IMR-90 (cell line): ENCODE data around the gene PLXNC1. TPM values are rescaled to one million over a fixed set of nuclear protein-coding genes. Genes with fewer than 3 reads are reported as not detected.

Experiments
- ATAC-seq: fragments of 200-7000 bp; cut with Tn5 transposase; 2 replicates; pipeline ENCODE4 v1.9.1; 2020; ENCODE audit warnings: low read depth, mild to moderate bottlenecking, moderate library complexity
- BruUV-seq: library from RNA; stranded (reverse); fragments of 400-500 nt; replicated peaks from 2 replicates; lab custom pipeline; 2021; lab: Mats Ljungman, UMichigan
- CTCF ChIA-PET: fragments of 300-600 bp; formaldehyde crosslinking; extraction: SDS; loops from one replicate; lab custom pipeline; 2021; ENCODE audit warnings: antibody characterized with exemption; lab: Yijun Ruan, JAX
- POLR2A ChIA-PET: fragments of 300-600 bp; sonication (Branson Sonifier 250); formaldehyde crosslinking; loops from one replicate; lab custom pipeline; 2022; ENCODE audit warnings: antibody characterized with exemption; ENCODE audit not compliant: unreplicated experiment; lab: Charles Lee
- DNase-seq: peaks from one replicate; pipeline ENCODE4 v3.0.0; 2013
- H2AFZ ChIP-seq: replicated peaks from 2 replicates; pipeline ENCODE3; 2013; ENCODE audit warnings: low read length, mild to moderate bottlenecking; ENCODE audit not compliant: poor library complexity
- H2AK5ac ChIP-seq: 2 replicates; pipeline ENCODE4 v1.6.1; 2013; ENCODE audit warnings: low read depth, low read length, inconsistent platforms
- H2AK9ac ChIP-seq: replicated peaks from 2 replicates; pipeline ENCODE3; 2013; ENCODE audit warnings: mild to moderate bottlenecking, low read depth, low read length, moderate library complexity; ENCODE audit not compliant: poor library complexity
- H2BK120ac ChIP-seq: 2 replicates; pipeline ENCODE4 v1.6.1; 2013; ENCODE audit warnings: low read depth, low read length, inconsistent platforms
- H2BK15ac ChIP-seq: 3 replicates; pipeline ENCODE4 v1.6.1; 2013; ENCODE audit warnings: low read depth, low read length, inconsistent platforms
- H2BK20ac ChIP-seq: 2 replicates; pipeline ENCODE4 v1.6.1; 2013; ENCODE audit warnings: low read depth, mild to moderate bottlenecking, inconsistent platforms, low read length, moderate library complexity
- H2BK5ac ChIP-seq: 2 replicates; pipeline ENCODE4 v1.6.1; 2013; ENCODE audit warnings: mild to moderate bottlenecking, low read depth, low read length, inconsistent platforms; ENCODE audit not compliant: poor library complexity, severe bottlenecking
- H3K14ac ChIP-seq: replicated peaks from 2 replicates; pipeline ENCODE4 v1.6.1; 2013; ENCODE audit warnings: low read depth, low read length, inconsistent platforms
- H3K18ac ChIP-seq: 2 replicates; pipeline ENCODE4 v1.6.1; 2013; ENCODE audit warnings: low read depth, low read length, control low read depth
- H3K23ac ChIP-seq: 2 replicates; pipeline ENCODE4 v1.6.1; 2013; ENCODE audit warnings: low read depth, low read length, inconsistent platforms
- H3K27ac ChIP-seq: 2 replicates; pipeline ENCODE4 v1.5.1; 2013; ENCODE audit warnings: mild to moderate bottlenecking, control low read depth, low read length; ENCODE audit not compliant: insufficient read depth
- H3K27me3 ChIP-seq: 2 replicates; pipeline ENCODE4 v1.6.1; 2013; ENCODE audit warnings: low read length; ENCODE audit not compliant: control insufficient read depth, insufficient read depth
- H3K36me3 ChIP-seq: 2 replicates; pipeline ENCODE4 v1.6.1; 2013; ENCODE audit warnings: low read length, mixed read lengths; ENCODE audit not compliant: control insufficient read depth, insufficient read depth
- H3K4ac ChIP-seq: 2 replicates; pipeline ENCODE4 v1.6.1; 2013; ENCODE audit warnings: low read depth, low read length, inconsistent platforms
- H3K4me1 ChIP-seq: 2 replicates; pipeline ENCODE4 v1.6.1; 2013; ENCODE audit warnings: low read length, mixed read lengths; ENCODE audit not compliant: control insufficient read depth, insufficient read depth
- H3K4me2 ChIP-seq: 2 replicates; pipeline ENCODE4 v1.6.1; 2013; ENCODE audit warnings: low read depth, mild to moderate bottlenecking, control low read depth, low read length, moderate library complexity
- H3K4me3 ChIP-seq: 2 replicates; pipeline ENCODE4 v1.5.1; 2013; ENCODE audit warnings: low read depth, mild to moderate bottlenecking, control low read depth, low read length, moderate library complexity; ENCODE audit not compliant: insufficient read depth
- H3K56ac ChIP-seq: 2 replicates; pipeline ENCODE4 v1.6.1; 2013; ENCODE audit warnings: low read length, inconsistent platforms; ENCODE audit not compliant: insufficient read depth; ENCODE audit errors: extremely low read depth
- H3K79me1 ChIP-seq, 2 experiments: 2 replicates each; pipeline ENCODE4 v1.6.1; 2013; ENCODE audit warnings: low read length in 2 of 2, inconsistent platforms in 1 of 2, low read depth in 1 of 2
- H3K9ac ChIP-seq: 2 replicates; pipeline ENCODE4 v1.6.1; 2013; ENCODE audit warnings: low read depth, low read length, control low read depth
- H3K9me1 ChIP-seq: 2 replicates; pipeline ENCODE4 v1.6.1; 2013; ENCODE audit warnings: low read length, inconsistent platforms; ENCODE audit not compliant: insufficient read depth
- H3K9me3 ChIP-seq: 2 replicates; pipeline ENCODE4 v1.6.1; 2013; ENCODE audit warnings: low read length; ENCODE audit not compliant: control insufficient read depth, insufficient read depth
- H4K20me1 ChIP-seq: 2 replicates; pipeline ENCODE4 v1.6.1; 2013; ENCODE audit warnings: low read length, inconsistent platforms; ENCODE audit not compliant: insufficient read depth
- H4K5ac ChIP-seq: 2 replicates; pipeline ENCODE4 v1.6.1; 2013; ENCODE audit warnings: mild to moderate bottlenecking, low read depth, low read length, control low read depth
- H4K8ac ChIP-seq, 2 experiments: 2 replicates each; pipeline ENCODE4 v1.6.1; 2013; ENCODE audit warnings: low read depth in 2 of 2, low read length in 2 of 2, control low read depth in 1 of 2, inconsistent platforms in 1 of 2
- H4K91ac ChIP-seq: 2 replicates; pipeline ENCODE4 v1.6.1; 2013; ENCODE audit warnings: low read depth, low read length, inconsistent platforms; ENCODE audit not compliant: insufficient read depth
- BHLHE40 ChIP-seq: fragments of 150-350 bp; IDR thresholded peaks from 2 replicates; pipeline ENCODE4 v1.6.1; 2016; ENCODE audit warnings: mild to moderate bottlenecking, low read depth, low read length
- CEBPB ChIP-seq: IDR thresholded peaks from 2 replicates; pipeline ENCODE4 v1.6.1; 2012; ENCODE audit warnings: low read depth, low read length, improper control_type of control experiment
- CHD1 ChIP-seq: IDR thresholded peaks from 2 replicates; pipeline ENCODE4 v1.6.1; 2012; ENCODE audit warnings: low read depth, low read length, improper control_type of control experiment
- FOS ChIP-seq: fragments of 150-350 bp; IDR thresholded peaks from 2 replicates; pipeline ENCODE4 v1.6.1; 2016; ENCODE audit warnings: low read depth, low read length
- MAFK ChIP-seq: IDR thresholded peaks from 2 replicates; pipeline ENCODE4 v1.6.1; 2012; ENCODE audit warnings: low read depth, low read length, improper control_type of control experiment
- MAZ ChIP-seq: IDR thresholded peaks from 2 replicates; pipeline ENCODE4 v1.6.1; 2012; ENCODE audit warnings: low read depth, mild to moderate bottlenecking, low read length, improper control_type of control experiment, moderate library complexity, borderline replicate concordance
- MXI1 ChIP-seq: IDR thresholded peaks from 2 replicates; pipeline ENCODE4 v1.6.1; 2012; ENCODE audit warnings: low read depth, mild to moderate bottlenecking, low read length, moderate library complexity, borderline replicate concordance
- NFE2L2 ChIP-seq: fragments of 150-350 bp; IDR thresholded peaks from 2 replicates; pipeline ENCODE4 v1.6.1; 2016; ENCODE audit warnings: low read depth, mild to moderate bottlenecking, low read length
- POLR2A ChIP-seq: IDR thresholded peaks from 2 replicates; pipeline ENCODE4 v1.6.1; 2012; ENCODE audit warnings: mild to moderate bottlenecking, low read depth, low read length
- RAD21 ChIP-seq: IDR thresholded peaks from 2 replicates; pipeline ENCODE4 v1.6.1; 2012; ENCODE audit warnings: low read length, improper control_type of control experiment
- RCOR1 ChIP-seq: IDR thresholded peaks from 2 replicates; pipeline ENCODE4 v1.6.1; 2012; ENCODE audit warnings: mild to moderate bottlenecking, low read length, improper control_type of control experiment; ENCODE audit not compliant: insufficient replicate concordance
- RFX5 ChIP-seq: IDR thresholded peaks from 2 replicates; pipeline ENCODE4 v1.8.0; 2012; ENCODE audit warnings: low read depth, mild to moderate bottlenecking, low read length, moderate library complexity
- SMC3 ChIP-seq: fragments of 150-350 bp; IDR thresholded peaks from 2 replicates; pipeline ENCODE4 v1.6.1; 2016; ENCODE audit warnings: low read depth, mild to moderate bottlenecking, antibody characterized with exemption, low read length, moderate library complexity
- WGBS, 2 experiments: methylation state at CpG; one replicate each; pipeline versions ENCODE4 v1.1.5 to v1.1.7; 2013; ENCODE audit warnings: missing lambda C conversion rate in 2 of 2; ENCODE audit not compliant: insufficient read length in 1 of 2; ENCODE audit errors: extremely low coverage in 2 of 2; 5-methylcytosine and 5-hydroxymethylcytosine counted together
- dilution Hi-C: fragments of 300-500 bp; cut with HindIII; formaldehyde crosslinking; loops from one replicate; pipeline ENCODE4 v1.14.3; 2018; ENCODE audit warnings: low sequenced_read_pairs; ENCODE audit not compliant: unreplicated experiment
- in situ Hi-C: fragments of 300-500 bp; cut with MboI; formaldehyde crosslinking; loops from 3 replicates; pipeline ENCODE4 v1.14.3; 2019; ENCODE audit warnings: low sequenced_read_pairs, inconsistent platforms, mixed read lengths
- intact Hi-C: fragments of 100-400 bp; cut with micrococcal nuclease; formaldehyde crosslinking; loops from 2 replicates; pipeline ENCODE4 v1.10.0; 2022
- polyA plus RNA-seq, 3 experiments: library from polyadenylated mRNA; depleted of rRNA; stranded (reverse); fragments of >200 nt; gene quantifications; 2 replicates each; pipeline ENCODE4 v1.2.3, GENCODE V29; 2012; ENCODE audit warnings: low replicate concordance in 1 of 3
- total RNA-seq: library from RNA; depleted of rRNA; stranded (reverse); fragments of >200 nt; gene quantifications from 2 replicates; pipeline ENCODE4 v1.2.3, GENCODE V29; 2012
- TF ChIP-seq, protein P1 (sequence below): conservative IDR thresholded peaks from 2 replicates; pipeline ENCODE4 v1.5.1; 2012; ENCODE audit warnings: mild to moderate bottlenecking, low read depth, low read length, improper control_type of control experiment
- TF ChIP-seq, protein P2 (sequence below): fragments of 150-350 bp; IDR thresholded peaks from 2 replicates; pipeline ENCODE4 v1.6.1; 2016; ENCODE audit warnings: low read depth, mild to moderate bottlenecking, low read length, moderate library complexity, borderline replicate concordance

PLXNC1 gene
- total and polyA plus RNA-seq, 2 of the 4 experiments (the other 2 are of a cell fraction), result 1.0 to 1.6 TPM

DNA sequence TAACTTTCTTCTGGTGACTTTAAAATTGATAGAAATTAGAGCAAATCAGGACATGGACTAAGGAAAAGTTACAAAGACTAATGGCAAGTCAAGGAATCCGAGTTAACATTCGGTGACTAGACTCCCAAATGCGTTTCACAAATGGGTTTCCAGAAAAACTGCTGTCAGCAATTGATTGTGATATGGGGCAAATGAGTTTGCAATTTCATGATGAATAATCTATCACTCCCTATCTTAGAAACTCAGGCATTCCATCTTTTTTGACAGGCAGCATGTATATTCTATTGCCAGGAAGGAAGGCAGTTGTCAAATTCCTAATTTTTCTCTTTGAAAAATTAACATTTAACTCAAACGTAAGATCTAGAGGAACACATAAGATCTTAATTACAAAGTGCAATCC lies 40.5 kb upstream of the PLXNC1 start:
- in situ Hi-C loops (loop anchor here (25.0 kb wide), 1 partner anchor 1121 kb away; no protein-coding TSS in a partner anchor), intact Hi-C loops (loop anchor here (10.0 kb wide), 2 partner anchors 1083 to 1123 kb away; no protein-coding TSS in a partner anchor), dilution Hi-C loops (no loop called here)
- no peak overlapping the region for H2AFZ ChIP-seq
- DNase-seq (no peak), ATAC-seq (no peak)
- H3K56ac ChIP-seq, result no peak overlapping the region
- H4K20me1 ChIP-seq, result no peaks in the 10 kb centered on the region
- H3K23ac ChIP-seq, result no peak overlapping the region
- no peak overlapping the region for H2BK15ac ChIP-seq
- WGBS, 2 experiments, result no CpG with 5 or more reads among the region's 4 CpGs
- no peak overlapping the region for H3K27ac ChIP-seq
- H3K14ac ChIP-seq, result no peak overlapping the region
- H3K4me2 ChIP-seq, result no peak overlapping the region
- no peak overlapping the region for H2BK5ac ChIP-seq
- H3K27me3 ChIP-seq, result no peaks in the 10 kb centered on the region; the same call in 1 of the 2 replicates
- H3K79me1 ChIP-seq, result no peaks in the 10 kb centered on the region
- CTCF ChIA-PET, result interaction anchor here (0.6 kb wide), 1 partner anchor 599 kb away, joined by 3 read pairs; no protein-coding TSS in a partner anchor
- H3K4ac ChIP-seq, result no peak overlapping the region
- TF ChIP-seq RAD21 (no peak), NFE2L2 (no peak), MAFK (no peak), BHLHE40 (no peak), CEBPB (no peak), FOS (no peak), CHD1 (no peak), RFX5 (no peak), POLR2A (no peak), RCOR1 (no peak), MAZ (no peak), SMC3 (no peak), MXI1 (no peak)
- TF ChIP-seq, protein P1, sequence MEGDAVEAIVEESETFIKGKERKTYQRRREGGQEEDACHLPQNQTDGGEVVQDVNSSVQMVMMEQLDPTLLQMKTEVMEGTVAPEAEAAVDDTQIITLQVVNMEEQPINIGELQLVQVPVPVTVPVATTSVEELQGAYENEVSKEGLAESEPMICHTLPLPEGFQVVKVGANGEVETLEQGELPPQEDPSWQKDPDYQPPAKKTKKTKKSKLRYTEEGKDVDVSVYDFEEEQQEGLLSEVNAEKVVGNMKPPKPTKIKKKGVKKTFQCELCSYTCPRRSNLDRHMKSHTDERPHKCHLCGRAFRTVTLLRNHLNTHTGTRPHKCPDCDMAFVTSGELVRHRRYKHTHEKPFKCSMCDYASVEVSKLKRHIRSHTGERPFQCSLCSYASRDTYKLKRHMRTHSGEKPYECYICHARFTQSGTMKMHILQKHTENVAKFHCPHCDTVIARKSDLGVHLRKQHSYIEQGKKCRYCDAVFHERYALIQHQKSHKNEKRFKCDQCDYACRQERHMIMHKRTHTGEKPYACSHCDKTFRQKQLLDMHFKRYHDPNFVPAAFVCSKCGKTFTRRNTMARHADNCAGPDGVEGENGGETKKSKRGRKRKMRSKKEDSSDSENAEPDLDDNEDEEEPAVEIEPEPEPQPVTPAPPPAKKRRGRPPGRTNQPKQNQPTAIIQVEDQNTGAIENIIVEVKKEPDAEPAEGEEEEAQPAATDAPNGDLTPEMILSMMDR, result no peak
- TF ChIP-seq, protein P2, sequence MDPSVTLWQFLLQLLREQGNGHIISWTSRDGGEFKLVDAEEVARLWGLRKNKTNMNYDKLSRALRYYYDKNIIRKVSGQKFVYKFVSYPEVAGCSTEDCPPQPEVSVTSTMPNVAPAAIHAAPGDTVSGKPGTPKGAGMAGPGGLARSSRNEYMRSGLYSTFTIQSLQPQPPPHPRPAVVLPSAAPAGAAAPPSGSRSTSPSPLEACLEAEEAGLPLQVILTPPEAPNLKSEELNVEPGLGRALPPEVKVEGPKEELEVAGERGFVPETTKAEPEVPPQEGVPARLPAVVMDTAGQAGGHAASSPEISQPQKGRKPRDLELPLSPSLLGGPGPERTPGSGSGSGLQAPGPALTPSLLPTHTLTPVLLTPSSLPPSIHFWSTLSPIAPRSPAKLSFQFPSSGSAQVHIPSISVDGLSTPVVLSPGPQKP, result no peak
- no peak overlapping the region for H2AK5ac ChIP-seq
- POLR2A ChIA-PET, result no interaction called here
- H3K4me3 ChIP-seq, result no peak overlapping the region
- 0 out of 2 replicates have a peak, but pooled peaks cover 4% of the 10 kb centered on the region for H3K9me1 ChIP-seq
- H2BK20ac ChIP-seq, result no peak overlapping the region
- H4K8ac ChIP-seq, result no peak overlapping the region
- BruUV-seq, result no TSS peak
- H4K91ac ChIP-seq, result no peak overlapping the region
- H3K9me3 ChIP-seq, result no peaks in the 10 kb centered on the region
- no peak overlapping the region for H4K5ac ChIP-seq
- H3K36me3 ChIP-seq, result no peaks in the 10 kb centered on the region
- no peak overlapping the region for H3K9ac ChIP-seq
- no peak overlapping the region for H3K18ac ChIP-seq
- H3K4me1 ChIP-seq, result peaks cover 1% of the 10 kb centered on the region; the same call in 1 of the 2 replicates
- no peak overlapping the region for H2AK9ac ChIP-seq
- H2BK120ac ChIP-seq, result no peak overlapping the region
